H1 (cell line): ENCODE data around the gene SH3RF3. TPM values are rescaled to one million over a fixed set of nuclear protein-coding genes. Genes with fewer than 3 reads are reported as not detected.

ENCODE experiments used
- CEBPB ChIP-seq: IDR thresholded peaks from 2 replicates; pipeline ENCODE4 v1.6.1; 2012; ENCODE audit warnings: low read depth, low read length
- CHD7 ChIP-seq: fragments of 300-600 bp; sonication (generic); IDR thresholded peaks from 2 replicates; pipeline ENCODE4 v1.7.1; 2012; ENCODE audit warnings: low read length, moderate library complexity, mild to moderate bottlenecking, inconsistent platforms; ENCODE audit not compliant: insufficient replicate concordance
- EGR1 ChIP-seq: IDR thresholded peaks from 2 replicates; pipeline ENCODE4 v1.6.1; 2011; ENCODE audit warnings: low read depth, low read length, borderline replicate concordance
- MAFK ChIP-seq: IDR thresholded peaks from 2 replicates; pipeline ENCODE4 v1.6.1; 2012; ENCODE audit warnings: low read depth, mild to moderate bottlenecking, improper control_type of control experiment, low read length
- POLR2AphosphoS5 ChIP-seq: IDR thresholded peaks from 2 replicates; pipeline ENCODE4 v1.6.1; 2011; ENCODE audit warnings: low read depth, low read length
- RNF2 ChIP-seq: fragments of 200-900, 300-1000 bp; sonication (generic); IDR thresholded peaks from 2 replicates; pipeline ENCODE4 v1.7.1; 2016; ENCODE audit warnings: borderline replicate concordance, low read depth, mild to moderate bottlenecking, antibody characterized with exemption, low read length; ENCODE audit not compliant: poor library complexity, severe bottlenecking; ENCODE audit errors: missing control alignments
- SAP30 ChIP-seq: fragments of 300-600 bp; sonication (generic); IDR thresholded peaks from 2 replicates; pipeline ENCODE4 v1.7.1; 2012; ENCODE audit warnings: low read length, moderate library complexity, mild to moderate bottlenecking, inconsistent platforms; ENCODE audit not compliant: insufficient read depth, insufficient replicate concordance
- SIX5 ChIP-seq: IDR thresholded peaks from 2 replicates; pipeline ENCODE4 v1.6.1; 2011; ENCODE audit warnings: mild to moderate bottlenecking, low read depth, low read length
- TAF1 ChIP-seq: IDR thresholded peaks from 2 replicates; pipeline ENCODE4 v1.6.1; 2011; ENCODE audit warnings: mild to moderate bottlenecking, low read depth, low read length
- TAF7 ChIP-seq: optimal IDR thresholded peaks from 2 replicates; pipeline ENCODE3; 2011; ENCODE audit warnings: low read depth, mild to moderate bottlenecking, inconsistent platforms, low read length, moderate library complexity, borderline replicate concordance
- polyA plus RNA-seq, 7 experiments: library from polyadenylated mRNA; depleted of rRNA in 3 of 7; stranded (reverse) in 5 of 7; unstranded in 2 of 7; fragments of >200 nt in 5 of 7; fragments of 200-250 nt in 2 of 7; gene quantifications; 1 replicate in 5 of 7; 2 replicates in 1 of 7; 4 replicates in 1 of 7; pipeline versions ENCODE4 v1.2.1 to v1.2.3, GENCODE V29; 2011 to 2013; ENCODE audit warnings: missing spikeins in 2 of 7, mixed read lengths in 2 of 7
- total RNA-seq: library from RNA; stranded (reverse); fragmentation: NEBNext Ultra II Directional; extraction: Animal tissue kit (Norgen Biotek cat#: 25700); gene quantifications from 2 replicates; pipeline ENCODE4 v1.2.1, GENCODE V29; 2021

The SH3RF3 gene
- total and polyA plus RNA-seq, 2 of the 8 experiments (the other 6 are each of a cell fraction or from before 2014, with no cell fraction given) = 0.11 to 0.65 TPM

GRCh38 chr2:109135359-109136197 is 6.6 kb downstream of the SH3RF3 start (continued):
- TF ChIP-seq CHD7 (no peak), TAF7 (no peak), RNF2 (no peak), CEBPB (no peak), EGR1 (no peak), TAF1 (no peak), SAP30 (no peak), POLR2AphosphoS5 (no peak), MAFK (no peak), SIX5 (no peak)
